NB4 (cell line): ENCODE measurements around the gene AKT1.

Experiments used
- CTCF ChIP-seq: IDR thresholded peaks from one replicate; pipeline ENCODE4 v1.5.1; 2012; ENCODE audit warnings: low read depth, low read length
- POLR2A ChIP-seq: IDR thresholded peaks from 2 replicates; pipeline ENCODE4 v1.6.1; 2011; ENCODE audit warnings: mild to moderate bottlenecking; ENCODE audit not compliant: insufficient read length; ENCODE audit errors: extremely low read depth

GRCh38 chr14:104780513-104781030, 15.0 kb downstream of the AKT1 start:
- TF ChIP-seq CTCF (no peak), POLR2A (no peak)
